IMR-90 (cell line): ENCODE data around the gene SCGB1A1. TPM values are rescaled to one million over a fixed set of nuclear protein-coding genes. Genes with fewer than 3 reads are reported as not detected.

Experiments
- ATAC-seq: fragments of 200-7000 bp; cut with Tn5 transposase; 2 replicates; pipeline ENCODE4 v1.9.1; 2020; ENCODE audit warnings: low read depth, mild to moderate bottlenecking, moderate library complexity
- BruUV-seq: library from RNA; stranded (reverse); fragments of 400-500 nt; replicated peaks from 2 replicates; lab custom pipeline; 2021; lab: Mats Ljungman, UMichigan
- CTCF ChIA-PET: fragments of 300-600 bp; formaldehyde crosslinking; extraction: SDS; loops from one replicate; lab custom pipeline; 2021; ENCODE audit warnings: antibody characterized with exemption; lab: Yijun Ruan, JAX
- POLR2A ChIA-PET: fragments of 300-600 bp; sonication (Branson Sonifier 250); formaldehyde crosslinking; loops from one replicate; lab custom pipeline; 2022; ENCODE audit warnings: antibody characterized with exemption; ENCODE audit not compliant: unreplicated experiment; lab: Charles Lee
- DNase-seq: peaks from one replicate; pipeline ENCODE4 v3.0.0; 2013
- H2AFZ ChIP-seq: replicated peaks from 2 replicates; pipeline ENCODE3; 2013; ENCODE audit warnings: low read length, mild to moderate bottlenecking; ENCODE audit not compliant: poor library complexity
- H2AK5ac ChIP-seq: 2 replicates; pipeline ENCODE4 v1.6.1; 2013; ENCODE audit warnings: low read depth, low read length, inconsistent platforms
- H2AK9ac ChIP-seq: replicated peaks from 2 replicates; pipeline ENCODE3; 2013; ENCODE audit warnings: mild to moderate bottlenecking, low read depth, low read length, moderate library complexity; ENCODE audit not compliant: poor library complexity
- H2BK120ac ChIP-seq: 2 replicates; pipeline ENCODE4 v1.6.1; 2013; ENCODE audit warnings: low read depth, low read length, inconsistent platforms
- H2BK15ac ChIP-seq: 3 replicates; pipeline ENCODE4 v1.6.1; 2013; ENCODE audit warnings: low read depth, low read length, inconsistent platforms
- H2BK20ac ChIP-seq: 2 replicates; pipeline ENCODE4 v1.6.1; 2013; ENCODE audit warnings: low read depth, mild to moderate bottlenecking, inconsistent platforms, low read length, moderate library complexity
- H2BK5ac ChIP-seq: 2 replicates; pipeline ENCODE4 v1.6.1; 2013; ENCODE audit warnings: mild to moderate bottlenecking, low read depth, low read length, inconsistent platforms; ENCODE audit not compliant: poor library complexity, severe bottlenecking
- H3K14ac ChIP-seq: replicated peaks from 2 replicates; pipeline ENCODE4 v1.6.1; 2013; ENCODE audit warnings: low read depth, low read length, inconsistent platforms
- H3K18ac ChIP-seq: 2 replicates; pipeline ENCODE4 v1.6.1; 2013; ENCODE audit warnings: low read depth, low read length, control low read depth
- H3K23ac ChIP-seq: 2 replicates; pipeline ENCODE4 v1.6.1; 2013; ENCODE audit warnings: low read depth, low read length, inconsistent platforms
- H3K27ac ChIP-seq: 2 replicates; pipeline ENCODE4 v1.5.1; 2013; ENCODE audit warnings: mild to moderate bottlenecking, control low read depth, low read length; ENCODE audit not compliant: insufficient read depth
- H3K27me3 ChIP-seq: 2 replicates; pipeline ENCODE4 v1.6.1; 2013; ENCODE audit warnings: low read length; ENCODE audit not compliant: control insufficient read depth, insufficient read depth
- H3K36me3 ChIP-seq: 2 replicates; pipeline ENCODE4 v1.6.1; 2013; ENCODE audit warnings: low read length, mixed read lengths; ENCODE audit not compliant: control insufficient read depth, insufficient read depth
- H3K4ac ChIP-seq: 2 replicates; pipeline ENCODE4 v1.6.1; 2013; ENCODE audit warnings: low read depth, low read length, inconsistent platforms
- H3K4me1 ChIP-seq: 2 replicates; pipeline ENCODE4 v1.6.1; 2013; ENCODE audit warnings: low read length, mixed read lengths; ENCODE audit not compliant: control insufficient read depth, insufficient read depth
- H3K4me2 ChIP-seq: 2 replicates; pipeline ENCODE4 v1.6.1; 2013; ENCODE audit warnings: low read depth, mild to moderate bottlenecking, control low read depth, low read length, moderate library complexity
- H3K4me3 ChIP-seq: 2 replicates; pipeline ENCODE4 v1.5.1; 2013; ENCODE audit warnings: low read depth, mild to moderate bottlenecking, control low read depth, low read length, moderate library complexity; ENCODE audit not compliant: insufficient read depth
- H3K56ac ChIP-seq: 2 replicates; pipeline ENCODE4 v1.6.1; 2013; ENCODE audit warnings: low read length, inconsistent platforms; ENCODE audit not compliant: insufficient read depth; ENCODE audit errors: extremely low read depth
- H3K79me1 ChIP-seq, 2 experiments: 2 replicates each; pipeline ENCODE4 v1.6.1; 2013; ENCODE audit warnings: low read length in 2 of 2, inconsistent platforms in 1 of 2, low read depth in 1 of 2
- H3K9ac ChIP-seq: 2 replicates; pipeline ENCODE4 v1.6.1; 2013; ENCODE audit warnings: low read depth, low read length, control low read depth
- H3K9me1 ChIP-seq: 2 replicates; pipeline ENCODE4 v1.6.1; 2013; ENCODE audit warnings: low read length, inconsistent platforms; ENCODE audit not compliant: insufficient read depth
- H3K9me3 ChIP-seq: 2 replicates; pipeline ENCODE4 v1.6.1; 2013; ENCODE audit warnings: low read length; ENCODE audit not compliant: control insufficient read depth, insufficient read depth
- H4K20me1 ChIP-seq: 2 replicates; pipeline ENCODE4 v1.6.1; 2013; ENCODE audit warnings: low read length, inconsistent platforms; ENCODE audit not compliant: insufficient read depth
- H4K5ac ChIP-seq: 2 replicates; pipeline ENCODE4 v1.6.1; 2013; ENCODE audit warnings: mild to moderate bottlenecking, low read depth, low read length, control low read depth
- H4K8ac ChIP-seq, 2 experiments: 2 replicates each; pipeline ENCODE4 v1.6.1; 2013; ENCODE audit warnings: low read depth in 2 of 2, low read length in 2 of 2, control low read depth in 1 of 2, inconsistent platforms in 1 of 2
- H4K91ac ChIP-seq: 2 replicates; pipeline ENCODE4 v1.6.1; 2013; ENCODE audit warnings: low read depth, low read length, inconsistent platforms; ENCODE audit not compliant: insufficient read depth
- BHLHE40 ChIP-seq: fragments of 150-350 bp; IDR thresholded peaks from 2 replicates; pipeline ENCODE4 v1.6.1; 2016; ENCODE audit warnings: mild to moderate bottlenecking, low read depth, low read length
- CEBPB ChIP-seq: IDR thresholded peaks from 2 replicates; pipeline ENCODE4 v1.6.1; 2012; ENCODE audit warnings: low read depth, low read length, improper control_type of control experiment
- FOS ChIP-seq: fragments of 150-350 bp; IDR thresholded peaks from 2 replicates; pipeline ENCODE4 v1.6.1; 2016; ENCODE audit warnings: low read depth, low read length
- MAFK ChIP-seq: IDR thresholded peaks from 2 replicates; pipeline ENCODE4 v1.6.1; 2012; ENCODE audit warnings: low read depth, low read length, improper control_type of control experiment
- NFE2L2 ChIP-seq: fragments of 150-350 bp; IDR thresholded peaks from 2 replicates; pipeline ENCODE4 v1.6.1; 2016; ENCODE audit warnings: low read depth, mild to moderate bottlenecking, low read length
- POLR2A ChIP-seq: IDR thresholded peaks from 2 replicates; pipeline ENCODE4 v1.6.1; 2012; ENCODE audit warnings: mild to moderate bottlenecking, low read depth, low read length
- RAD21 ChIP-seq: IDR thresholded peaks from 2 replicates; pipeline ENCODE4 v1.6.1; 2012; ENCODE audit warnings: low read length, improper control_type of control experiment
- RCOR1 ChIP-seq: IDR thresholded peaks from 2 replicates; pipeline ENCODE4 v1.6.1; 2012; ENCODE audit warnings: mild to moderate bottlenecking, low read length, improper control_type of control experiment; ENCODE audit not compliant: insufficient replicate concordance
- RFX5 ChIP-seq: IDR thresholded peaks from 2 replicates; pipeline ENCODE4 v1.8.0; 2012; ENCODE audit warnings: low read depth, mild to moderate bottlenecking, low read length, moderate library complexity
- SMC3 ChIP-seq: fragments of 150-350 bp; IDR thresholded peaks from 2 replicates; pipeline ENCODE4 v1.6.1; 2016; ENCODE audit warnings: low read depth, mild to moderate bottlenecking, antibody characterized with exemption, low read length, moderate library complexity
- WGBS, 2 experiments: methylation state at CpG; one replicate each; pipeline versions ENCODE4 v1.1.5 to v1.1.7; 2013; ENCODE audit warnings: missing lambda C conversion rate in 2 of 2; ENCODE audit not compliant: insufficient read length in 1 of 2; ENCODE audit errors: extremely low coverage in 2 of 2; 5-methylcytosine and 5-hydroxymethylcytosine counted together
- dilution Hi-C: fragments of 300-500 bp; cut with HindIII; formaldehyde crosslinking; loops from one replicate; pipeline ENCODE4 v1.14.3; 2018; ENCODE audit warnings: low sequenced_read_pairs; ENCODE audit not compliant: unreplicated experiment
- in situ Hi-C: fragments of 300-500 bp; cut with MboI; formaldehyde crosslinking; loops from 3 replicates; pipeline ENCODE4 v1.14.3; 2019; ENCODE audit warnings: low sequenced_read_pairs, inconsistent platforms, mixed read lengths
- intact Hi-C: fragments of 100-400 bp; cut with micrococcal nuclease; formaldehyde crosslinking; loops from 2 replicates; pipeline ENCODE4 v1.10.0; 2022
- polyA plus RNA-seq, 3 experiments: library from polyadenylated mRNA; depleted of rRNA; stranded (reverse); fragments of >200 nt; gene quantifications; 2 replicates each; pipeline ENCODE4 v1.2.3, GENCODE V29; 2012; ENCODE audit warnings: low replicate concordance in 1 of 3
- total RNA-seq: library from RNA; depleted of rRNA; stranded (reverse); fragments of >200 nt; gene quantifications from 2 replicates; pipeline ENCODE4 v1.2.3, GENCODE V29; 2012
- TF ChIP-seq, protein P1 (sequence below): fragments of 150-350 bp; IDR thresholded peaks from 2 replicates; pipeline ENCODE4 v1.6.1; 2016; ENCODE audit warnings: low read depth, mild to moderate bottlenecking, low read length, moderate library complexity, borderline replicate concordance
- TF ChIP-seq, protein P2 (sequence below): fragments of 150-350 bp; IDR thresholded peaks from 2 replicates; pipeline ENCODE4 v1.6.1; 2017; ENCODE audit warnings: mild to moderate bottlenecking, antibody characterized with exemption, low read length, low read depth

Gene SCGB1A1
- total and polyA plus RNA-seq, 2 of the 4 experiments (the other 2 are of a cell fraction), result not detected

DNA sequence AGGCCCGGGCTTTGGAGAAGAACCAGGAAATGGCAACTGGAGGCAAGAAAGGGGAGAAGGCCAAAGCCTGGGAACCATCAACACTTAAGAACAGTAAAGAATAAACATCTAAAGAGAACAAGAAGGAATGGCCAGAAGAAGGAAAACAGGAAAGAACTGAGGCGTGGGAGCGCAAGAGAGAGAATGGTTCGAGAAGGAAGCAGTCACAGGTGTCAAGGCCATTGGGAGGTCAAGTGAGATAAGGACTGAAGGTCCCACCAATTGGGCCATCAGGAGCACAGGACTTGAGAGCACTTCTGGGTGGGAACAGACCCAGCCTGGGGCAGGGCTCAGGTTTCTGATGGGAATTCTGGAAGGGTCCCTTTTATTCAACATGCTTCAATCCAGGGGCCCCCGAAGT is 697 bp upstream of the SCGB1A1 start:
- no peak overlapping the region for H2BK120ac ChIP-seq
- H3K9ac ChIP-seq, result no peak overlapping the region
- ATAC-seq, result no peak
- peaks cover 7% of the 10 kb centered on the region for H3K4me1 ChIP-seq
- H3K4me2 ChIP-seq, result no peak overlapping the region
- H3K36me3 ChIP-seq, result no peaks in the 10 kb centered on the region
- intact Hi-C loops, result no loop called here
- no peak overlapping the region for H2AK9ac ChIP-seq
- WGBS, 2 experiments, result 100% methylated on average over 1 of the region's 5 CpGs; no CpG with 5 or more reads in 1 of the 2 experiments
- CTCF ChIA-PET, result interaction anchor here (1.6 to 2.2 kb wide), 2 partner anchors 23 to 125 kb away, joined by 5 to 7 read pairs; no protein-coding TSS in a partner anchor
- no peak overlapping the region for H3K56ac ChIP-seq
- H3K4me3 ChIP-seq, result no peak overlapping the region
- H4K20me1 ChIP-seq, result no peaks in the 10 kb centered on the region
- no TSS peak for BruUV-seq
- no peak overlapping the region for H3K27ac ChIP-seq
- H3K27me3 ChIP-seq, result no peaks in the 10 kb centered on the region
- no peak overlapping the region for H2AK5ac ChIP-seq
- no peak overlapping the region for H4K91ac ChIP-seq
- H3K79me1 ChIP-seq, result no peaks in the 10 kb centered on the region; a peak in 1 of 4 replicates
- H3K9me3 ChIP-seq, result no peaks in the 10 kb centered on the region
- no peaks in the 10 kb centered on the region for H3K9me1 ChIP-seq
- dilution Hi-C loops, result no loop called here
- no peak overlapping the region for H2BK5ac ChIP-seq
- H4K8ac ChIP-seq, result no peak overlapping the region
- POLR2A ChIA-PET, result no interaction called here
- no peak overlapping the region for H3K14ac ChIP-seq
- no peak overlapping the region for H2BK20ac ChIP-seq
- H3K18ac ChIP-seq, result no peak overlapping the region
- H3K23ac ChIP-seq, result no peak overlapping the region
- TF ChIP-seq RAD21 (no peak), RCOR1 (no peak), POLR2A (no peak), NFE2L2 (no peak), CEBPB (no peak), SMC3 (no peak), BHLHE40 (no peak), FOS (no peak), RFX5 (no peak), MAFK (no peak)
- TF ChIP-seq, protein P1, sequence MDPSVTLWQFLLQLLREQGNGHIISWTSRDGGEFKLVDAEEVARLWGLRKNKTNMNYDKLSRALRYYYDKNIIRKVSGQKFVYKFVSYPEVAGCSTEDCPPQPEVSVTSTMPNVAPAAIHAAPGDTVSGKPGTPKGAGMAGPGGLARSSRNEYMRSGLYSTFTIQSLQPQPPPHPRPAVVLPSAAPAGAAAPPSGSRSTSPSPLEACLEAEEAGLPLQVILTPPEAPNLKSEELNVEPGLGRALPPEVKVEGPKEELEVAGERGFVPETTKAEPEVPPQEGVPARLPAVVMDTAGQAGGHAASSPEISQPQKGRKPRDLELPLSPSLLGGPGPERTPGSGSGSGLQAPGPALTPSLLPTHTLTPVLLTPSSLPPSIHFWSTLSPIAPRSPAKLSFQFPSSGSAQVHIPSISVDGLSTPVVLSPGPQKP, result no peak
- TF ChIP-seq, protein P2, sequence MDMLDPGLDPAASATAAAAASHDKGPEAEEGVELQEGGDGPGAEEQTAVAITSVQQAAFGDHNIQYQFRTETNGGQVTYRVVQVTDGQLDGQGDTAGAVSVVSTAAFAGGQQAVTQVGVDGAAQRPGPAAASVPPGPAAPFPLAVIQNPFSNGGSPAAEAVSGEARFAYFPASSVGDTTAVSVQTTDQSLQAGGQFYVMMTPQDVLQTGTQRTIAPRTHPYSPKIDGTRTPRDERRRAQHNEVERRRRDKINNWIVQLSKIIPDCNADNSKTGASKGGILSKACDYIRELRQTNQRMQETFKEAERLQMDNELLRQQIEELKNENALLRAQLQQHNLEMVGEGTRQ, result no peak
- DNase-seq, result no peak
- H2BK15ac ChIP-seq, result no peak overlapping the region
- H3K4ac ChIP-seq, result no peak overlapping the region
- H2AFZ ChIP-seq, result no peak overlapping the region
- no peak overlapping the region for H4K5ac ChIP-seq
- in situ Hi-C loops, result no loop called here
